Tibial nerve (tissue), 3 donors: Measurements from ENCODE around the gene ACOD1.

ENCODE experiments used
- CTCF ChIP-seq, 5 experiments: fragments of 200-600 bp in 3 of 5; fragments of 450-650 bp in 2 of 5; sonication (generic) in 3 of 5; IDR thresholded peaks; one replicate each; pipeline ENCODE4 v1.5.1; 2016 to 2019; ENCODE audit warnings: antibody characterized with exemption in 5 of 5, mild to moderate bottlenecking in 3 of 5, moderate library complexity in 2 of 5
- POLR2A ChIP-seq, 2 donors: fragments of 450-650 bp; IDR thresholded peaks; one replicate each; pipeline ENCODE4 v1.6.1; 2017; ENCODE audit warnings: antibody characterized with exemption in 2 of 2, mild to moderate bottlenecking in 2 of 2, moderate library complexity in 2 of 2

GRCh38 chr13:77002590-77003190 lies 54.4 kb downstream of the ACOD1 start:
- TF ChIP-seq CTCF (IDR thresholded peaks at IDR 0.05) (peak; percentile 39 to 58 (median 57)), POLR2A (IDR thresholded peaks at IDR 0.05) (no peak)
